GM12878 (cell line): ENCODE results near the gene COL28A1. TPM values are rescaled to one million over a fixed set of nuclear protein-coding genes. Genes with fewer than 3 reads are reported as not detected.

ENCODE experiments used
- ATAC-seq: fragments of 200-7000 bp; cut with Tn5 transposase; 3 replicates; pipeline ENCODE4 v1.9.1; 2020; ENCODE audit warnings: mild to moderate bottlenecking, moderate library complexity
- BruUV-seq: library from RNA; stranded (reverse); fragments of 400-500 nt; replicated peaks from 2 replicates; lab custom pipeline; 2021; lab: Mats Ljungman, UMichigan
- CTCF ChIA-PET: fragments of 300-600 bp; sonication (Branson Sonifier 250); formaldehyde crosslinking; extraction: SDS; loops from one replicate; lab custom pipeline; 2021; ENCODE audit warnings: inconsistent platforms; lab: Yijun Ruan, JAX
- POLR2A ChIA-PET: fragments of 350-600 bp; formaldehyde crosslinking; extraction: SDS; loops from one replicate; lab custom pipeline; 2021; ENCODE audit warnings: inconsistent platforms; lab: Charles Lee
- RAD21 ChIA-PET: fragments of 300-600 bp; sonication (Branson Sonifier 250); formaldehyde crosslinking; loops from one replicate; lab custom pipeline; 2023; ENCODE audit warnings: antibody characterized with exemption; ENCODE audit not compliant: unreplicated experiment; lab: Charles Lee
- SMC1A ChIA-PET: fragments of 300-600 bp; sonication (Branson Sonifier 250); formaldehyde crosslinking; loops from one replicate; lab custom pipeline; 2023; ENCODE audit not compliant: unreplicated experiment, uncharacterized antibody; lab: Charles Lee
- DNase-seq: peaks from one replicate; pipeline ENCODE4 v3.0.0-alpha.2; 2011; ENCODE audit warnings: low read depth, low spot score
- FAIRE-seq: peaks from 3 replicates; lab custom pipeline; 2011; peaks lifted over from hg19 to GRCh38; lab: Jason Lieb, UNC
- H2AFZ ChIP-seq: 2 replicates; pipeline ENCODE4 v1.6.0; 2011; ENCODE audit warnings: low read depth, low read length, control low read depth; ENCODE audit not compliant: control insufficient read depth
- H3K27ac ChIP-seq: 2 replicates; pipeline ENCODE4 v1.5.1; 2011; ENCODE audit warnings: control low read depth; ENCODE audit not compliant: control insufficient read depth, insufficient read depth
- H3K27me3 ChIP-seq, 2 experiments: replicated peaks in 1 of 2; 2 replicates each; pipeline versions ENCODE4 v1.6.0 to v1.6.1; 2011; ENCODE audit warnings: low read length in 1 of 2; ENCODE audit not compliant: control insufficient read depth in 2 of 2, insufficient read depth in 2 of 2
- H3K36me3 ChIP-seq, 2 experiments: 2 replicates each; pipeline ENCODE4 v1.5.1; 2011; ENCODE audit warnings: low read length in 1 of 2; ENCODE audit not compliant: control insufficient read depth in 2 of 2, insufficient read depth in 2 of 2
- H3K4me1 ChIP-seq: 2 replicates; pipeline ENCODE4 v1.6.1; 2011; ENCODE audit warnings: mild to moderate bottlenecking, low read length, moderate library complexity, mixed read lengths; ENCODE audit not compliant: control insufficient read depth, insufficient read depth
- H3K4me2 ChIP-seq: 2 replicates; pipeline ENCODE4 v1.6.0; 2011; ENCODE audit warnings: control low read depth; ENCODE audit not compliant: control insufficient read depth, insufficient read depth
- H3K4me3 ChIP-seq: fragments of 200-600 bp; sonication (generic); 2 replicates; pipeline ENCODE4 v1.5.1; 2016
- H3K79me2 ChIP-seq: 2 replicates; pipeline ENCODE4 v1.6.0; 2011; ENCODE audit warnings: low read length; ENCODE audit not compliant: control insufficient read depth, insufficient read depth
- H3K9ac ChIP-seq: 2 replicates; pipeline ENCODE4 v1.8.0; 2011; ENCODE audit warnings: low read length, control low read depth, mixed read lengths; ENCODE audit not compliant: control insufficient read depth, insufficient read depth
- H3K9me3 ChIP-seq: replicated peaks from 3 replicates; pipeline ENCODE4 v1.5.1; 2011; ENCODE audit warnings: mild to moderate bottlenecking, low read length; ENCODE audit not compliant: control insufficient read depth, insufficient read depth
- H4K20me1 ChIP-seq: 2 replicates; pipeline ENCODE4 v1.6.0; 2011; ENCODE audit not compliant: control insufficient read depth, insufficient read depth
- EED ChIP-seq: sonication (generic); IDR thresholded peaks from 2 replicates; pipeline ENCODE4 v1.6.1; 2016; ENCODE audit warnings: antibody characterized with exemption, low read depth
- EP300 ChIP-seq, 2 experiments: fragments of 150-350 bp in 1 of 2; IDR thresholded peaks; 2 replicates each; pipeline ENCODE4 v1.6.1; 2011 to 2012; ENCODE audit warnings: low read depth in 2 of 2, low read length in 2 of 2, borderline replicate concordance in 1 of 2, improper control_type of control experiment in 1 of 2, inconsistent platforms in 1 of 2; ENCODE audit not compliant: control insufficient read depth in 1 of 2
- IKZF2 ChIP-seq, 2 experiments: fragments of 450-650 bp; IDR thresholded peaks; 2 replicates each; pipeline ENCODE4 v1.6.1; 2017; ENCODE audit warnings: mild to moderate bottlenecking in 2 of 2, moderate library complexity in 2 of 2
- MTA2 ChIP-seq: fragments of 450-650 bp; IDR thresholded peaks from 2 replicates; pipeline ENCODE4 v1.6.1; 2016; ENCODE audit warnings: low read depth, mild to moderate bottlenecking, moderate library complexity
- MYB ChIP-seq: fragments of 150-350 bp; IDR thresholded peaks from 2 replicates; pipeline ENCODE4 v1.6.1; 2014; ENCODE audit warnings: mild to moderate bottlenecking, low read depth, low read length, borderline replicate concordance
- NRF1 ChIP-seq: conservative IDR thresholded peaks from 2 replicates; pipeline ENCODE4 v1.6.1; 2011; ENCODE audit warnings: mild to moderate bottlenecking, low read depth, low read length, improper control_type of control experiment
- POU2F2 ChIP-seq: IDR thresholded peaks from 3 replicates; pipeline ENCODE4 v1.6.1; 2011; ENCODE audit warnings: low read depth, mild to moderate bottlenecking, low read length, borderline replicate concordance
- RAD21 ChIP-seq: IDR thresholded peaks from 2 replicates; pipeline ENCODE4 v1.6.1; 2011; ENCODE audit warnings: mild to moderate bottlenecking, low read depth, low read length, moderate library complexity; ENCODE audit not compliant: insufficient read depth
- SMAD1 ChIP-seq: fragments of 450-650 bp; IDR thresholded peaks from 2 replicates; pipeline ENCODE4 v1.6.1; 2018; ENCODE audit warnings: mild to moderate bottlenecking, low read depth; ENCODE audit not compliant: partially characterized antibody
- TCF7 ChIP-seq: IDR thresholded peaks from 2 replicates; pipeline ENCODE4 v1.6.1; 2014; ENCODE audit warnings: antibody characterized with exemption, borderline replicate concordance
- WGBS: methylation state at CpG from one replicate; pipeline ENCODE4 v1.1.6; 2016; ENCODE audit warnings: low lambda C conversion rate; ENCODE audit not compliant: insufficient replicate concordance, insufficient coverage; ENCODE audit errors: missing lambda C conversion rate; 5-methylcytosine and 5-hydroxymethylcytosine counted together
- in situ Hi-C: fragments of 300-500 bp; cut with MboI; formaldehyde crosslinking; loops from 9 replicates; pipeline ENCODE4 v1.14.3; 2018; ENCODE audit warnings: mixed read lengths
- intact Hi-C: fragments of 100-400 bp; cut with micrococcal nuclease; formaldehyde crosslinking; loops from one replicate; pipeline ENCODE4 v1.14.2; 2022; ENCODE audit not compliant: unreplicated experiment
- polyA plus RNA-seq, 11 experiments: library from polyadenylated mRNA; depleted of rRNA in 4 of 11; unstranded in 6 of 11; stranded (reverse) in 5 of 11; fragments of >200 nt; fragmentation: Nextera tagmentation in 4 of 11; fragmentation: Illumina TruSeq in 1 of 11; extraction: Ambion mirVana in 4 of 11; extraction: Trizol in 1 of 11; gene quantifications; 1 replicate in 1 of 11; 2 replicates in 10 of 11; pipeline versions ENCODE4 v1.2.1 to v1.2.3, GENCODE V29; 2011 to 2016; ENCODE audit warnings: inconsistent platforms in 2 of 11, missing spikeins in 2 of 11, low read depth in 1 of 11
- total RNA-seq, 4 experiments: library from RNA; depleted of rRNA in 3 of 4; stranded (reverse); fragments of >200 nt in 3 of 4; fragmentation: Illumina TruSeq in 1 of 4; extraction: Trizol in 1 of 4; gene quantifications; 2 replicates each; pipeline versions ENCODE4 v1.2.1 to v1.2.3, GENCODE V29; 2013 to 2021

Gene COL28A1
- total and polyA plus RNA-seq, 10 of the 15 experiments (the other 5 are each of a cell fraction or from before 2014, with no cell fraction given), result 0.05 to 0.22 TPM; not detected in 8

DNA sequence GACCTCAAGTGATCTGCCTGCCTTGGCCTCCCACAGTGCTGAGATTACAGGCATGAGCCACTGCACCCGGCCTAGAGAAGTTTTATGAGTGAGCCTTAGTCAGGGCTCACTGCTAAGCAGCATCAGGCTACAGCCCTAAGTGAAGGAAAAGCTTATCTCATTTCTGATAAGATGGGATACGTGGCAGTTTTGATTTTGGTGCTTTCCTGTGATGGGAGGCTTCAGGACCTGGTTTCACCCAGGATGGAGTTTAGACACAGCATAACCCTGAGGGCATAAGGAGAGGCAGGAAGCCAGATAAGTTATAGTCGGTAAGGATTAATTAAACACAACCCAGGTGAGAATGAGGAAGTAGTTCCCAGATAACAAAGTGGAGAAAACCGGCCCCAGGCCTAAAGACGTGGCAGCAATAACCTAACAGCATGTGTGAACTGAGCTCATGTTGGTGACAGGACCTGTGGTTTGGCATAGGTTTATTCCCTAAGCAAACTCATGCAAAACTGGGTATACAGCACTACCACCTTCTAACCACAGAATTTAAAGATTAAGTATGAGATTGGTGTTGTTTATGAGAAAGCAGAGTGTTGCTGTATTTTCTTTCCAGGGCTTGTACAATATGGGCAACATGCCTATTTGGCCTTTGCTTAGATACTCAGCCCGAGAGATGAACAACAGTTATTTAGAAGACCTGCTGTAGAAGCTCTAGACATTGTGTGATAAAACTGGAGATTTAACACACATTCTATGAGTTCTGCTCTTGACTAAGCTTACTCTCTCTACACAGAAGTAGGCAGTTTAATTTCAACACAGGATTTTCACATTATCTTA lies 119.4 kb downstream of the COL28A1 start:
- SMC1A ChIA-PET, result interaction anchor here (0.7 to 1.7 kb wide), 9 partner anchors 8 to 311 kb away, joined by 3 to 6 read pairs (median 3); no protein-coding TSS in a partner anchor
- intact Hi-C loops (no loop called here), in situ Hi-C loops (no loop called here)
- no peak overlapping the region for H3K4me3 ChIP-seq
- no peak for DNase-seq
- H3K27me3 ChIP-seq, result no peaks in the 10 kb centered on the region
- H3K4me1 ChIP-seq, result no peaks in the 10 kb centered on the region
- 24% methylated on average over 6 of the region's 6 CpGs for WGBS
- TF ChIP-seq RAD21 (no peak), EP300 (IDR thresholded peaks at IDR 0.05; ENCODE audit: borderline replicate concordance in 1 of 2, control insufficient read depth in 1 of 2, low read depth in 2 of 2, low read length in 2 of 2) (no peak), MYB (no peak), TCF7 (no peak), POU2F2 (no peak), NRF1 (no peak), MTA2 (peak; percentile 36; the same call in 1 of the 2 replicates), SMAD1 (no peak), EED (no peak), IKZF2 (IDR thresholded peaks at IDR 0.05) (peak in 1 of 2 experiments; percentile 24; a peak in 2 of 4 replicates)
- H2AFZ ChIP-seq, result no peak overlapping the region
- BruUV-seq, result no TSS peak
- H3K27ac ChIP-seq, result no peak overlapping the region
- no peak for FAIRE-seq
- no peaks in the 10 kb centered on the region for H3K79me2 ChIP-seq
- POLR2A ChIA-PET, result no interaction called here
- ATAC-seq, result peak; percentile 55
- H3K36me3 ChIP-seq, result no peaks in the 10 kb centered on the region
- H3K9ac ChIP-seq, result no peak overlapping the region
- no peaks in the 10 kb centered on the region for H4K20me1 ChIP-seq
- no peak overlapping the region for H3K4me2 ChIP-seq
- no peaks in the 10 kb centered on the region for H3K9me3 ChIP-seq
- RAD21 ChIA-PET, result interaction anchor here (1.5 kb wide), 1 partner anchor 93 kb away, joined by 4 read pairs; no protein-coding TSS in a partner anchor
- CTCF ChIA-PET, result interaction anchor here (0.5 to 1.6 kb wide), 6 partner anchors 9 to 880 kb away, joined by 3 to 7 read pairs (median 4); no protein-coding TSS in a partner anchor
